ENCODE data around the gene STX11. TPM values are rescaled to one million over a fixed set of nuclear protein-coding genes. Genes with fewer than 3 reads are reported as not detected.

The STX11 gene
- total and polyA plus RNA-seq, 2 experiments from 2014 or later: 0.98 to 1.6 TPM

DNA sequence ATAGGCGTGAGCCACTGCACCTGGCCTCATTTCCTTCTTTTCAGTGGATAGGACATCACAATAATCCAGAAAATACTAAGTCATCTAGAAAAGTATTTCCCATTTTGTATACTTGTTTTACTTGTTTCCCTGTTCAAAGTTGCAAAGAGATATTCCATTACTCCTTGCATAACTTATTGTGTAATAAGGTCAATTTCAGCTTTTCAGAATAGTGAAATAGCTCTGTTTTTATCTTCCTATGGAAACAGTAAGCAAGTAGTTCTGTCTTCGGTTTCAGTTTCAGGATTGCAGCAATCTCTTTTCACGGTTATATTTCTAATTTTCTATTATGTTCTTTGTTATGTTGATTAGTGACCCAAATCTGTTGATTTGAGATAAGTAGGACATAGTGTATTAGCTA is 6.0 kb downstream of the STX11 start:
- no peak overlapping the region for H3K27ac ChIP-seq
- peaks cover 14% of the 10 kb centered on the region for H3K27me3 ChIP-seq
- no peaks in the 10 kb centered on the region for H3K9me3 ChIP-seq (ENCODE audit: low read depth)
- no peaks in the 10 kb centered on the region for H3K36me3 ChIP-seq
- peaks cover 14% of the 10 kb centered on the region for H3K4me1 ChIP-seq (ENCODE audit: low read depth)
- H3K4me3 ChIP-seq: no peak overlapping the region
- TF ChIP-seq, protein P1, sequence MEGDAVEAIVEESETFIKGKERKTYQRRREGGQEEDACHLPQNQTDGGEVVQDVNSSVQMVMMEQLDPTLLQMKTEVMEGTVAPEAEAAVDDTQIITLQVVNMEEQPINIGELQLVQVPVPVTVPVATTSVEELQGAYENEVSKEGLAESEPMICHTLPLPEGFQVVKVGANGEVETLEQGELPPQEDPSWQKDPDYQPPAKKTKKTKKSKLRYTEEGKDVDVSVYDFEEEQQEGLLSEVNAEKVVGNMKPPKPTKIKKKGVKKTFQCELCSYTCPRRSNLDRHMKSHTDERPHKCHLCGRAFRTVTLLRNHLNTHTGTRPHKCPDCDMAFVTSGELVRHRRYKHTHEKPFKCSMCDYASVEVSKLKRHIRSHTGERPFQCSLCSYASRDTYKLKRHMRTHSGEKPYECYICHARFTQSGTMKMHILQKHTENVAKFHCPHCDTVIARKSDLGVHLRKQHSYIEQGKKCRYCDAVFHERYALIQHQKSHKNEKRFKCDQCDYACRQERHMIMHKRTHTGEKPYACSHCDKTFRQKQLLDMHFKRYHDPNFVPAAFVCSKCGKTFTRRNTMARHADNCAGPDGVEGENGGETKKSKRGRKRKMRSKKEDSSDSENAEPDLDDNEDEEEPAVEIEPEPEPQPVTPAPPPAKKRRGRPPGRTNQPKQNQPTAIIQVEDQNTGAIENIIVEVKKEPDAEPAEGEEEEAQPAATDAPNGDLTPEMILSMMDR (IDR thresholded peaks at IDR 0.05; ENCODE audit: low read depth, low read length): no peak
- DNase-seq (ENCODE audit: low read depth in 1 of 2, low spot score in 1 of 2): peak in 1 of 2 donors; percentile 80

DNA sequence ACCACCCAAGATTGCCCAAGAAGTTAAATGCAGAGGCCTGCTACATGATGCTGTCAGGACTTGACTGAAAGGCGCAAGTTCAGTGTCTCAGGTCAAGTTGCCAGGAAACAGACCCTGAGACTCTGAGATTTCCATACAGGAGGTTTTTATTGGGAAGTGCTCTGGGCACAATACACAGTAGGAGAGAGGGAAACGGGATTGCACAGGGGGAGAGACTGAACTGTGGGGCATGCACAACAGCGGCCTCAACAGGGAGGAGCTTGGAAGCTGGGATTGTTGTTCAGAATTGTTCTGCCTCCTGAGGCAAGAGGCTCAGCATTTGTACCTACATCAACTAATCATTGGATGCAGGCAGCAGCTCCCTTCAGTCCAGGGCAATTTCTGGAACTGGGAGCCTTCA is 6.7 kb downstream of the STX11 start:
- H3K9me3 ChIP-seq (ENCODE audit: low read depth): no peaks in the 10 kb centered on the region
- H3K27ac ChIP-seq: peak overlapping the region; percentile 76
- TF ChIP-seq, protein P1 (IDR thresholded peaks at IDR 0.05; ENCODE audit: low read depth, low read length): no peak
- H3K27me3 ChIP-seq: peaks cover 8% of the 10 kb centered on the region
- H3K36me3 ChIP-seq: no peaks in the 10 kb centered on the region
- H3K4me3 ChIP-seq: no peak overlapping the region
- H3K4me1 ChIP-seq (ENCODE audit: low read depth): peaks cover 14% of the 10 kb centered on the region
- no peak for DNase-seq (ENCODE audit: low read depth in 1 of 2, low spot score in 1 of 2)

DNA sequence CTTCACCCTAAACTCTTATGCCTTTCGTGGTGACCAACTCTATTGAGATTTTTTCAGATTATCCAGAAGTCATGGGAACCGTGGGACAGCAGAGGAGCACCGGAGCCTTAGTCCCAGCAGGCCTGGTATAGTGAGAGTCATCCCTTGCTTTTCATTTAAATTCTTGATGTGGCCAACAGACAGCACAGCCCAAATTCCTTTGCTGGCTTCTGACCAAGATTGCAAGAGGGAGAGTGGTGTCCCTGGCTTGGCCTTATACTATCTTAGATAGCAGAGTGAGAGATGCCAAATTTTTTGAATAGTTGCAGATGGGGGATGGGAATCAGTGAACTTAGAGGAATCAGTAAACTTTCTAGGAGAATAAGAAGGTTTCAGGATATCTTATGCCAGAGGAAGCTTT is 7.8 kb downstream of the STX11 start:
- Histone ChIP-seq H3K9me3 (ENCODE audit: low read depth) (no peaks in the 10 kb centered on the region), H3K27ac (peak overlapping the region; percentile 84), H3K4me1 (ENCODE audit: low read depth) (peaks cover 14% of the 10 kb centered on the region), H3K4me3 (no peak overlapping the region), H3K27me3 (no peaks in the 10 kb centered on the region), H3K36me3 (no peaks in the 10 kb centered on the region)
- TF ChIP-seq, protein P1 (IDR thresholded peaks at IDR 0.05; ENCODE audit: low read depth, low read length): no peak
- DNase-seq (ENCODE audit: low read depth in 1 of 2, low spot score in 1 of 2): peak; percentile 76 to 97

DNA sequence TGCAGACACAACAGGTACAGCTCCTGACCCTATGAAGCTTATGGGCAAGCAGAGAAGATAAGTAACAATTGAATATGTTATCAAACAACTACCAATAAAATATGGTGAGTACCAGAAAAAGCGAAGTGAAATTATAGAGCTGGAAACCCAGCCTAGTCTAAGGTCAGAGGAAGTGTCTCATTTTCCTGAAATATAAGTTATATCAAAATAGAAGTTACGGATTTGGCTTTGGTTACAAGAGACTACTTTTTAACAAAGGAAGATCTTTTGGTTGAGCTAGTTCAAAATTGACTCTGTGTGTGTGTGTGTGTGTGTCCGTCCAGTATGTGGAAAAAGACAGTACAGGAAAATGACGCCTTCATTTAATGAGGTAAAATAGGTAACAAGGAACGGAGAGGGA is 8.9 kb downstream of the STX11 start:
- Histone ChIP-seq H3K4me1 (ENCODE audit: low read depth) (peaks cover 14% of the 10 kb centered on the region), H3K9me3 (ENCODE audit: low read depth) (no peaks in the 10 kb centered on the region), H3K4me3 (no peak overlapping the region), H3K27me3 (no peaks in the 10 kb centered on the region), H3K36me3 (no peaks in the 10 kb centered on the region), H3K27ac (peak overlapping the region; percentile 84)
- TF ChIP-seq, protein P1 (IDR thresholded peaks at IDR 0.05; ENCODE audit: low read depth, low read length): no peak
- DNase-seq (ENCODE audit: low read depth in 1 of 2, low spot score in 1 of 2): no peak

DNA sequence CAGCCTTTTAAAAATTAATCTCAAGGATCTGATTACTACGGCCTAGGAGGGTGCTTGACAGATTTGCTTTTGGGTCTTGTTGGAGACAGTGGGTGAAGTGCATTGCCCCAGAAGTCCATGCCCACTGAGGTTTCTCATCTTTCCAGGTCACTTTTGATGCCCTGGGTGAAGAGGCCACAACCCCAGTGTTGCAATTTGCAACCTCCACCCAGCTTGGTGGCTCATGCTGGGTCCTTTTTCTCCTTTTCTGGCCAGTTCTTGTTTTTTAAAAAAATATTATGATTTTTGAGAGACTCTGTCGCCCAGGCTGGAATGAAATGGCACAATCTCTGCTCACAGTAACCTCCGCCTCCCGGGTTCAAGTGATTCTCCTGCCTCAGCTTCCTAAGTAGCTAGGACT is 9.4 kb downstream of the STX11 start:
- TF ChIP-seq, protein P1 (IDR thresholded peaks at IDR 0.05; ENCODE audit: low read depth, low read length): no peak
- Histone ChIP-seq H3K9me3 (ENCODE audit: low read depth) (no peaks in the 10 kb centered on the region), H3K4me3 (no peak overlapping the region), H3K4me1 (ENCODE audit: low read depth) (peaks cover 14% of the 10 kb centered on the region), H3K27ac (no peak overlapping the region), H3K36me3 (no peaks in the 10 kb centered on the region), H3K27me3 (no peaks in the 10 kb centered on the region)
- DNase-seq (ENCODE audit: low read depth in 1 of 2, low spot score in 1 of 2): no peak

Data from cardiac muscle cell (in vitro differentiated cells and primary cell).